Esophagus muscularis mucosa (tissue), 4 donors: Measurements from ENCODE around the gene FES. TPM values are rescaled to one million over a fixed set of nuclear protein-coding genes. Genes with fewer than 3 reads are reported as not detected.
"Not testable (repeated sequence)": the region's sequence is repeated elsewhere in the genome, so short reads cannot be mapped to it uniquely, and the experiment has no call there.

ENCODE experiments used
- DNase-seq: peaks from one replicate; pipeline ENCODE4 v3.0.0-alpha.2; 2017; ENCODE audit errors: extremely low spot score
- H3K27ac ChIP-seq, 4 donors: fragments of 200-600 bp; sonication (generic); replicated peaks in 1 of 4; 1 replicate in 3 of 4; 2 replicates in 1 of 4; pipeline ENCODE4 v1.5.1; 2016 to 2019; ENCODE audit warnings: mild to moderate bottlenecking in 1 of 4
- H3K27me3 ChIP-seq, 4 donors: fragments of 200-600 bp; sonication (generic); one replicate each; pipeline versions ENCODE4 v1.5.1 to v1.6.0; 2016 to 2019
- H3K36me3 ChIP-seq, 4 donors: fragments of 200-600 bp; sonication (generic); one replicate each; pipeline ENCODE4 v1.5.1; 2016 to 2019
- H3K4me1 ChIP-seq, 4 donors: fragments of 200-600 bp; sonication (generic); one replicate each; pipeline ENCODE4 v1.5.1; 2016 to 2019
- H3K4me3 ChIP-seq, 4 donors: fragments of 200-600 bp; sonication (generic); 1 replicate in 2 of 4; 2 replicates in 2 of 4; pipeline ENCODE4 v1.5.1; 2016 to 2019; ENCODE audit warnings: mild to moderate bottlenecking in 4 of 4, moderate library complexity in 1 of 4
- H3K9me3 ChIP-seq, 4 donors: fragments of 200-600 bp; sonication (generic); 1 replicate in 3 of 4; 2 replicates in 1 of 4; pipeline ENCODE4 v1.5.1; 2016 to 2019
- EP300 ChIP-seq: sonication (generic); formaldehyde crosslinking; IDR thresholded peaks from one replicate; pipeline ENCODE4 v1.6.1; 2017; ENCODE audit warnings: antibody characterized with exemption
- POLR2A ChIP-seq: fragments of 450-650 bp; IDR thresholded peaks from one replicate; pipeline ENCODE4 v1.6.1; 2017; ENCODE audit warnings: antibody characterized with exemption, moderate library complexity, mild to moderate bottlenecking, low read depth
- POLR2AphosphoS5 ChIP-seq, 2 donors: sonication (generic); formaldehyde crosslinking; IDR thresholded peaks; one replicate each; pipeline ENCODE4 v1.6.1; 2017; ENCODE audit warnings: antibody characterized with exemption in 2 of 2
- WGBS: methylation state at CpG from one replicate; pipeline ENCODE4 v1.1.5; 2018; 5-methylcytosine and 5-hydroxymethylcytosine counted together
- intact Hi-C: fragments of 100-400 bp; cut with DNase I; formaldehyde crosslinking; loops from one replicate; pipeline ENCODE4 v1.15.1; 2023
- total RNA-seq, 4 donors: library from RNA; depleted of rRNA; stranded (reverse); fragments of >200 nt; gene quantifications; one replicate each; pipeline versions ENCODE4 v1.1.0 to v1.2.1, GENCODE V29; 2016
- TF ChIP-seq, protein P1 (sequence below), 3 experiments: fragments of 200-600 bp in 2 of 3; fragments of 450-650 bp in 1 of 3; sonication (generic) in 2 of 3; IDR thresholded peaks; one replicate each; pipeline ENCODE4 v1.5.1; 2017 to 2019; ENCODE audit warnings: antibody characterized with exemption in 3 of 3, mild to moderate bottlenecking in 2 of 3, moderate library complexity in 1 of 3

FES gene
- total RNA-seq, 4 donors from 2014 or later = 26.1 to 41.9 (median 34.0) TPM

DNA sequence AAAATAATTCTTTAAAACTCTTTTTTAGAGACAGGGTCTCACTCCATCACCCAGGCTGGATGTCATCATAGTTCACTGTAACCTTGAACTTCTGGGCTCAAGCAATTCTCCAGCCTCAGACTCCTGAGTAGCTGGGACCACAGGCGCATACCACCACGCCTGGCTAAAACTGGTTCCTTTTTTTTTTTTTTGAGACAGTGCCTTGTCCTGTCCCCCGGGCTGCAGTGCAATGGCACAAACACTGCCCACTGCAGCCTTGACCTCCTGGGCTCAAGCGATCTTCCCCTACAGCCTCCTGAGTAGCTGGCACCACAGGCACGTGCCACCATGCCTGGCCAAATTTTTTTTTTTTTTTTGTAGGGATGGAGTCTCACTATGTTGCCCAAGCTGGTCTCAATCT lies 39.6 kb upstream of the FES start:
- no peaks in the 10 kb centered on the region for H3K27me3 ChIP-seq
- no peak for TF ChIP-seq EP300
- no peak for TF ChIP-seq POLR2AphosphoS5 (IDR thresholded peaks at IDR 0.05)
- TF ChIP-seq, protein P1, sequence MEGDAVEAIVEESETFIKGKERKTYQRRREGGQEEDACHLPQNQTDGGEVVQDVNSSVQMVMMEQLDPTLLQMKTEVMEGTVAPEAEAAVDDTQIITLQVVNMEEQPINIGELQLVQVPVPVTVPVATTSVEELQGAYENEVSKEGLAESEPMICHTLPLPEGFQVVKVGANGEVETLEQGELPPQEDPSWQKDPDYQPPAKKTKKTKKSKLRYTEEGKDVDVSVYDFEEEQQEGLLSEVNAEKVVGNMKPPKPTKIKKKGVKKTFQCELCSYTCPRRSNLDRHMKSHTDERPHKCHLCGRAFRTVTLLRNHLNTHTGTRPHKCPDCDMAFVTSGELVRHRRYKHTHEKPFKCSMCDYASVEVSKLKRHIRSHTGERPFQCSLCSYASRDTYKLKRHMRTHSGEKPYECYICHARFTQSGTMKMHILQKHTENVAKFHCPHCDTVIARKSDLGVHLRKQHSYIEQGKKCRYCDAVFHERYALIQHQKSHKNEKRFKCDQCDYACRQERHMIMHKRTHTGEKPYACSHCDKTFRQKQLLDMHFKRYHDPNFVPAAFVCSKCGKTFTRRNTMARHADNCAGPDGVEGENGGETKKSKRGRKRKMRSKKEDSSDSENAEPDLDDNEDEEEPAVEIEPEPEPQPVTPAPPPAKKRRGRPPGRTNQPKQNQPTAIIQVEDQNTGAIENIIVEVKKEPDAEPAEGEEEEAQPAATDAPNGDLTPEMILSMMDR (IDR thresholded peaks at IDR 0.05) = no peak
- TF ChIP-seq POLR2A = no peak
- no peaks in the 10 kb centered on the region for H3K4me1 ChIP-seq
- WGBS = 79% methylated on average over 5 of the region's 5 CpGs
- DNase-seq = no peak
- no peaks in the 10 kb centered on the region for H3K36me3 ChIP-seq
- intact Hi-C loops = no loop called here
- no peaks in the 10 kb centered on the region for H3K9me3 ChIP-seq
- H3K27ac ChIP-seq = no peak overlapping the region
- H3K4me3 ChIP-seq = no peak overlapping the region

DNA sequence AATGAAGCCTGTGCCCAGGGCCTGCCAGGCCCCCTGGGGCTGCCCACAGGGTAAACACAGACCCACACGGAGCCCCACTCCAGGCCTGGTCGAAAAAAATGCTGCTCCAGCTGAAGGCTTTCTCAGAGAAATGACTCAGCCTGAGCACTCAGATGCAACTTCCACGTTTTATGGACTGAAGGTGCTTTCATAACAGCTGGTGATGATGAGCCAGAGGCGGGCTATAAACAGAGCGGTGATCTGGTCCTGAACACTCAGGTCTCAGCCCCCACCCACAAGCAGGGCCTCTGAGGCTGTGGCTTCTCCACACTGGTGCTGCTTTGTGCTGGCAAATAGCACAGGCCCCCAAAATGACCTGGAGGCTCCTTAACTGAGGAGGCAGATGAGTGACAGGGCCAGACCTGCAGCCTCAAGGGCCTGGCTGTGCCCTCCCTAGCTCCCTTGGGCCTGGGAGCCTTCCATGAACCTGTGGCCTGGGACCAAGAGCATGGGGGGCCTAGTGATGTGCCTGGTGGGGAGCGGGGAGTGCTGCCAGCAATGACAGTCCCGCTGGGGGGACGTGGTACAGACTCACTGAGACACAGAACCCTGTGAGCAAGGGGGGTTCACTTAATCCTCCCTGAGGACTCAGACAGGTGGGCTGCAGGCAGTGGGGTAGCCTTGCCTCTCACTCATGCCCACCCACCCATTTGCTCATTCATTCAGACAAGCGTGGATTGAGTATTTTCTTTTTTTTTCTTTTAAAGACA lies 38.9 kb upstream of the FES start:
- intact Hi-C loops = no loop called here
- no peak for DNase-seq
- Histone ChIP-seq H3K4me3 (no peak overlapping the region), H3K4me1 (no peaks in the 10 kb centered on the region), H3K27me3 (no peaks in the 10 kb centered on the region), H3K36me3 (no peaks in the 10 kb centered on the region), H3K27ac (no peak overlapping the region), H3K9me3 (no peaks in the 10 kb centered on the region)
- WGBS = 70% methylated on average over 8 of the region's 9 CpGs
- TF ChIP-seq, protein P1 (IDR thresholded peaks at IDR 0.05) = no peak
- TF ChIP-seq POLR2A = no peak
- TF ChIP-seq POLR2AphosphoS5 (IDR thresholded peaks at IDR 0.05) = no peak
- TF ChIP-seq EP300 = no peak

DNA sequence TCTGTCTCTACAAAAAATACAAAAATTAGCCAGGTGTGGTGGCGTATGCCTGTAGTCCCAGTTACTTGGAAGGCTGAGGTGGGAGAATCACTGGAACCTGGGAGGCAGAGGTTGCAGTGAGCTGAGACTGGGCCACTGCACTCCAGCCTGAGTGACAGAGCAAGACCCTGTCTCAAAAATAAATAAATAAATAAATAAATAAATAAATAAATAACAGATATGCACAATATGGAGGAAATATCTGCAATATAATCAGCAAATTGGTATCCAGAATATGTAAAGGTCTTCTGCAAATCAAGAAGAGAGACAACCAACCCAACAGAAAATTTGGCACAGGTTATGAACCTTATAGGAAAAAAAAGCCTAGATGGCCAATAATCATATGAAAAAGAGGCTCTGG lies 34.9 kb upstream of the FES start:
- H3K36me3 ChIP-seq, H3K9me3 ChIP-seq, H3K27me3 ChIP-seq, DNase-seq, H3K4me1 ChIP-seq, H3K4me3 ChIP-seq, intact Hi-C loops, H3K27ac ChIP-seq: not testable (repeated sequence)
- 95% methylated on average over 1 of the region's 1 CpG for WGBS

DNA sequence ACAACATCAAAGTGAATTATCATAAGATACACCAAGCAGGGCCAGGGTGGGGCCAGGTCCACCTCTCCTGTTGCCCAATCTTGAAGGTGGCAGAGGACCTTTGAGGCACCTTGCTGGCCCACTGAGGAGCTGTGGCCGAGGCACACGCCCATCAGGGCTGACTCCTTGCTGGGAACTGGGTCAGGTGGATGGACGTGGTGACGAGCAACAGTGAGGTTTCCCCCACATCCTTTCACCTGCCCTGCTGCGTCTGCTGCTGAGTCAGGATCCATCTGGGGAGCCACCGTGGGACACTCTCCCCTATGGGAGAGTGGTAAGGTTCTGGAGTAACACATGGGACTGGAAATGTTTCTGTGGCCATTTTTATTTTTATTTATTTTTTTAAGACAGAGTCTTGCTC lies 33.2 kb upstream of the FES start:
- 82% methylated on average over 6 of the region's 6 CpGs for WGBS
- intact Hi-C loops = no loop called here
- Histone ChIP-seq H3K4me3 (no peak overlapping the region), H3K27me3 (no peaks in the 10 kb centered on the region), H3K9me3 (no peaks in the 10 kb centered on the region), H3K27ac (no peak overlapping the region), H3K4me1 (no peaks in the 10 kb centered on the region), H3K36me3 (no peaks in the 10 kb centered on the region)
- no peak for DNase-seq
- TF ChIP-seq, protein P1 (IDR thresholded peaks at IDR 0.05) = no peak
- TF ChIP-seq POLR2A (no peak), EP300 (no peak), POLR2AphosphoS5 (IDR thresholded peaks at IDR 0.05) (no peak)

DNA sequence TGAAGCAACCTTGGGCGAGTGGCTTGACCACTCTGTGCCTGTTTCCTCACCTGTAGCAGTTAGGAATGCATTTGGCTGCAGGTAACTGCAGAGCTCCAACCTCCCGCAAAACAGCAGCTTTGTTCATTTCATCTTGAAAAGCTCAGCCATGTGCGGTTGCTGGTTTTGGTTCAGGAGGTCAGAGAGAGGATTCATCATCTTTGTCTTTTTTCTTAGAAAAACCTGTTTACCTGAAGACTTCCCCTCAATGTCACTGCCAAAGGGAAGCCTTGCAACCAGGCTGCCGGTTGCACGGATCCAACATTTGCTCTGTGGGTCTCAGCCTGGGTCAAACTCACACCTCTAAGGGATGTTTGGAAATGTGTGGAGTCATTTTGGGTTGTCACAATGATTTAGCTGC lies 32.4 kb upstream of the FES start:
- H3K27me3 ChIP-seq = no peaks in the 10 kb centered on the region
- H3K27ac ChIP-seq = no peak overlapping the region
- H3K4me1 ChIP-seq = no peaks in the 10 kb centered on the region
- H3K4me3 ChIP-seq = no peak overlapping the region
- no peak for DNase-seq
- intact Hi-C loops = no loop called here
- WGBS = 69% methylated on average over 5 of the region's 5 CpGs
- no peaks in the 10 kb centered on the region for H3K36me3 ChIP-seq
- no peak for TF ChIP-seq POLR2A
- TF ChIP-seq EP300 = no peak
- no peak for TF ChIP-seq POLR2AphosphoS5 (IDR thresholded peaks at IDR 0.05)
- TF ChIP-seq, protein P1 (IDR thresholded peaks at IDR 0.05) = no peak
- H3K9me3 ChIP-seq = no peaks in the 10 kb centered on the region
